GM04503 (cell line): ENCODE results near the gene PPP1R14D.

Experiments
- DNase-seq: peaks from one replicate; pipeline ENCODE4 v3.0.0-alpha.2; 2012; ENCODE audit warnings: low read depth

Gene PPP1R14D

GRCh38 chr15:40819048-40819447 lies 9.5 kb downstream of the PPP1R14D start:
- no peak for DNase-seq

GRCh38 chr15:40815042-40815698 lies 13.3 kb downstream of the PPP1R14D start:
- no peak for DNase-seq

- DNase-seq: no peak
Observed at GRCh38 chr15:40812721-40813425, 15.6 kb downstream of the PPP1R14D start.

- no peak for DNase-seq
Observed at GRCh38 chr15:40808861-40809450, 19.6 kb downstream of the PPP1R14D start.

GRCh38 chr15:40807888-40808461 lies 20.5 kb downstream of the PPP1R14D start:
- DNase-seq: no peak

GRCh38 chr15:40807028-40807887 lies 21.2 kb downstream of the PPP1R14D start, which contains the start of the genes DNAJC17 and ZFYVE19:
Gene DNAJC17 (minus strand): TSS chr15:40807473. CDS start chr15:40807446, 27 bp downstream.
Gene ZFYVE19 (plus strand): TSS chr15:40807089. CDS start chr15:40807590, 501 bp downstream.
- DNase-seq: peak; percentile 90

- DNase-seq: no peak
Observed at GRCh38 chr15:40806672-40807027, 21.9 kb downstream of the PPP1R14D start.

GRCh38 chr15:40803688-40804087 lies 24.8 kb downstream of the PPP1R14D start:
- no peak for DNase-seq

- DNase-seq: no peak
Observed at GRCh38 chr15:40803076-40803475, 25.4 kb downstream of the PPP1R14D start.

- DNase-seq: no peak
Observed at GRCh38 chr15:40799523-40799922, 29.0 kb downstream of the PPP1R14D start.

GRCh38 chr15:40796512-40796911 lies 32.0 kb downstream of the PPP1R14D start:
- DNase-seq: no peak

- no peak for DNase-seq
Observed at GRCh38 chr15:40796041-40796440, 32.5 kb downstream of the PPP1R14D start.

- peak; percentile 69 for DNase-seq
Observed at GRCh38 chr15:40793216-40793989, 35.1 kb downstream of the PPP1R14D start.

- DNase-seq: no peak
Observed at GRCh38 chr15:40792394-40792793, 36.1 kb downstream of the PPP1R14D start.

- DNase-seq: no peak
Observed at GRCh38 chr15:40790718-40791117, 37.8 kb downstream of the PPP1R14D start.

- DNase-seq: no peak
Observed at GRCh38 chr15:40789999-40790398, 38.5 kb downstream of the PPP1R14D start.

GRCh38 chr15:40789119-40789518 lies 39.4 kb downstream of the PPP1R14D start:
- no peak for DNase-seq

- no peak for DNase-seq
Observed at GRCh38 chr15:40787991-40788390, 40.5 kb downstream of the PPP1R14D start.

GRCh38 chr15:40787344-40787841 lies 41.1 kb downstream of the PPP1R14D start:
- DNase-seq: no peak

- DNase-seq: no peak
Observed at GRCh38 chr15:40785814-40786213, 42.7 kb downstream of the PPP1R14D start.

GRCh38 chr15:40785164-40785563 lies 43.3 kb downstream of the PPP1R14D start:
- DNase-seq: no peak
